HL-60 (cell line): Measurements from ENCODE around the gene LHX4.
A peak's percentile ranks its signal among the peaks of the same experiment; 100 is the strongest.

Source experiments
- DNase-seq, 2 experiments: peaks; one replicate each; pipeline ENCODE4 v3.0.0-alpha.2; 2010 to 2020; ENCODE audit warnings: low read depth in 1 of 2, low spot score in 1 of 2
- H3K27ac ChIP-seq: fragments of 250-450 bp; sonication (Bioruptor Pico); replicated peaks from 2 replicates; pipeline ENCODE4 v1.5.1; 2020; ENCODE audit warnings: mild to moderate bottlenecking, moderate library complexity
- H3K27me3 ChIP-seq: fragments of 250-450 bp; sonication (Bioruptor Pico); 2 replicates; pipeline ENCODE4 v1.5.1; 2021; ENCODE audit warnings: mild to moderate bottlenecking, moderate library complexity; ENCODE audit not compliant: insufficient read depth, poor library complexity, severe bottlenecking
- H3K4me3 ChIP-seq: replicated peaks from 2 replicates; pipeline ENCODE4 v1.5.1; 2011; ENCODE audit warnings: mild to moderate bottlenecking, control low read depth, low read length; ENCODE audit not compliant: insufficient read depth
- GABPA ChIP-seq: IDR thresholded peaks from 2 replicates; pipeline ENCODE4 v1.6.1; 2012; ENCODE audit warnings: low read depth
- POLR2AphosphoS5 ChIP-seq: IDR thresholded peaks from 2 replicates; pipeline ENCODE4 v1.6.1; 2012; ENCODE audit warnings: low read depth
- SPI1 ChIP-seq: IDR thresholded peaks from 2 replicates; pipeline ENCODE4 v1.6.1; 2012; ENCODE audit warnings: low read depth, mild to moderate bottlenecking, borderline replicate concordance
- TF ChIP-seq, protein P1 (sequence below): IDR thresholded peaks from one replicate; pipeline ENCODE4 v1.5.1; 2011; ENCODE audit warnings: low read length, control low read depth, inconsistent platforms; ENCODE audit not compliant: insufficient read depth
- TF ChIP-seq, protein P2 (sequence below): IDR thresholded peaks from 2 replicates; pipeline ENCODE4 v1.6.1; 2012; ENCODE audit warnings: low read depth; ENCODE audit not compliant: insufficient replicate concordance

The LHX4 gene

DNA sequence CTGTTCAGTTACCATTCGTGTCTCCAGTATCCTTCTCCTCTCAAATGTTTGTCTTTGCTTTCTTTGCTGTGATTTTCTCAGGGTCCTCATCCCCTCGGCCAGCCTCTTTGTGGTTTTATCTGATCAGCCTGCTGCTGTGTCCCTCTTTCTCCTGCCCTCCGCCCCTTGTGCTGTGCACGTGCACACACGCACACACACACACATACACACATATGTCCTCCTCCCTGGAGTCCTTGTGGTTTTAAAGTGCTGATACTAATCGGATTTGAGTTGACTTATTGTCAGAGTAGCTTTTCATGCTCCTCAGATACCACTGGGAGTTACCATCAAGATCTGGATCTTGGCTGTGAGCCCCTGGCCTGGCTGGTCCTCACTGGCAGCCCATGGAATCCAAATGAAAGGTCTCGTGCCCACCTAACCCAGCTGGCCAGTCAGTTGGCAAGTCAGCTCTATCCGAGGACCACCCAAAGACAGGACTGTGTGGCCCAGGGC is 41.3 kb upstream of the LHX4 start:
- peak in 1 of 2 experiments; percentile 30 for DNase-seq
- H3K27me3 ChIP-seq, result no peaks in the 10 kb centered on the region
- no peak overlapping the region for H3K4me3 ChIP-seq
- TF ChIP-seq, protein P1, sequence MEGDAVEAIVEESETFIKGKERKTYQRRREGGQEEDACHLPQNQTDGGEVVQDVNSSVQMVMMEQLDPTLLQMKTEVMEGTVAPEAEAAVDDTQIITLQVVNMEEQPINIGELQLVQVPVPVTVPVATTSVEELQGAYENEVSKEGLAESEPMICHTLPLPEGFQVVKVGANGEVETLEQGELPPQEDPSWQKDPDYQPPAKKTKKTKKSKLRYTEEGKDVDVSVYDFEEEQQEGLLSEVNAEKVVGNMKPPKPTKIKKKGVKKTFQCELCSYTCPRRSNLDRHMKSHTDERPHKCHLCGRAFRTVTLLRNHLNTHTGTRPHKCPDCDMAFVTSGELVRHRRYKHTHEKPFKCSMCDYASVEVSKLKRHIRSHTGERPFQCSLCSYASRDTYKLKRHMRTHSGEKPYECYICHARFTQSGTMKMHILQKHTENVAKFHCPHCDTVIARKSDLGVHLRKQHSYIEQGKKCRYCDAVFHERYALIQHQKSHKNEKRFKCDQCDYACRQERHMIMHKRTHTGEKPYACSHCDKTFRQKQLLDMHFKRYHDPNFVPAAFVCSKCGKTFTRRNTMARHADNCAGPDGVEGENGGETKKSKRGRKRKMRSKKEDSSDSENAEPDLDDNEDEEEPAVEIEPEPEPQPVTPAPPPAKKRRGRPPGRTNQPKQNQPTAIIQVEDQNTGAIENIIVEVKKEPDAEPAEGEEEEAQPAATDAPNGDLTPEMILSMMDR, result no peak
- TF ChIP-seq GABPA (no peak), SPI1 (no peak), POLR2AphosphoS5 (no peak)
- TF ChIP-seq, protein P2, sequence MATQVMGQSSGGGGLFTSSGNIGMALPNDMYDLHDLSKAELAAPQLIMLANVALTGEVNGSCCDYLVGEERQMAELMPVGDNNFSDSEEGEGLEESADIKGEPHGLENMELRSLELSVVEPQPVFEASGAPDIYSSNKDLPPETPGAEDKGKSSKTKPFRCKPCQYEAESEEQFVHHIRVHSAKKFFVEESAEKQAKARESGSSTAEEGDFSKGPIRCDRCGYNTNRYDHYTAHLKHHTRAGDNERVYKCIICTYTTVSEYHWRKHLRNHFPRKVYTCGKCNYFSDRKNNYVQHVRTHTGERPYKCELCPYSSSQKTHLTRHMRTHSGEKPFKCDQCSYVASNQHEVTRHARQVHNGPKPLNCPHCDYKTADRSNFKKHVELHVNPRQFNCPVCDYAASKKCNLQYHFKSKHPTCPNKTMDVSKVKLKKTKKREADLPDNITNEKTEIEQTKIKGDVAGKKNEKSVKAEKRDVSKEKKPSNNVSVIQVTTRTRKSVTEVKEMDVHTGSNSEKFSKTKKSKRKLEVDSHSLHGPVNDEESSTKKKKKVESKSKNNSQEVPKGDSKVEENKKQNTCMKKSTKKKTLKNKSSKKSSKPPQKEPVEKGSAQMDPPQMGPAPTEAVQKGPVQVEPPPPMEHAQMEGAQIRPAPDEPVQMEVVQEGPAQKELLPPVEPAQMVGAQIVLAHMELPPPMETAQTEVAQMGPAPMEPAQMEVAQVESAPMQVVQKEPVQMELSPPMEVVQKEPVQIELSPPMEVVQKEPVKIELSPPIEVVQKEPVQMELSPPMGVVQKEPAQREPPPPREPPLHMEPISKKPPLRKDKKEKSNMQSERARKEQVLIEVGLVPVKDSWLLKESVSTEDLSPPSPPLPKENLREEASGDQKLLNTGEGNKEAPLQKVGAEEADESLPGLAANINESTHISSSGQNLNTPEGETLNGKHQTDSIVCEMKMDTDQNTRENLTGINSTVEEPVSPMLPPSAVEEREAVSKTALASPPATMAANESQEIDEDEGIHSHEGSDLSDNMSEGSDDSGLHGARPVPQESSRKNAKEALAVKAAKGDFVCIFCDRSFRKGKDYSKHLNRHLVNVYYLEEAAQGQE, result no peak
- H3K27ac ChIP-seq, result peak overlapping the region; percentile 28

DNA sequence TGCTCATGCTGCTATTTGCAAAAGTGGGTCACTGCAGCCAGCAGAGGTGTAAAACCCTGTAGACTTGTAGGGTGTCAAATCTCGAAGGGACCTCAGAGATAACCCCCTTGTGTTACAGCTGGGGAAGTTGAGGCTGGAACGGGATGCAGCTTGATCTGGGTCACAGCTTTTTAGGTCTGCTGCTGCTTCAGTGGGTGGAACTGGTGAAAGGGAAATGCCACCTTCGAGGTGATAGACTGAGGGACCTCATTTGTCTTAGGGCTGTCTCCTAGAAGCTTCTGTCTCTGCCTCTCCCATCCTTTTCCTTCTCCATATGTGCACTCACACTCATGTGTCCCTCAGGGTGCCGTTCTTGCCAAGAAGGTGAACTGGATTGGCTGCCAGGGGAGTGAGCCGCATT is 40.0 kb upstream of the LHX4 start:
- Histone ChIP-seq H3K4me3 (no peak overlapping the region), H3K27me3 (no peaks in the 10 kb centered on the region), H3K27ac (no peak overlapping the region)
- DNase-seq, result no peak
- TF ChIP-seq POLR2AphosphoS5, result no peak
- TF ChIP-seq, protein P2, result no peak

DNA sequence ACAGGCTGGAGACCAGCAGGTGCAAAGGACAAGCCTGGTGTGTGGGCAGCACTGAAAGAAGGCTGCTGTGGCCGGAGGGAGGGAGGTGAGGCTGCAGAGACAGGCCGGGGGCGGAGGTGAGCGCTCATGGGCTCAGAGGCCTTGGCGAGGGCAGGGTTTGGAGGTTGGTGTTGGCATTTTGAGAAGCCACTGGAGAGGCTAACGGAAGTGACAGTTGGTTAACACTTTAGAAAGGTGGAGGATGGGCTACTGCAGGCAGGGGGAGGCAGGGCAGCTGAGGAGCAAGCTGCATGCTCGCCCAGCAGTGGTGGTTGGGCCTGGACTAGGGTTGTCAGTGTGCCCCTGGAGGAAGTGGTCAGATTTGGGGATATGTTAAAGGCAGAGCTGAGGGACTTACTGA is 37.9 kb upstream of the LHX4 start:
- 0 out of 2 replicates have a peak, but pooled peaks have one; percentile 47 for TF ChIP-seq POLR2AphosphoS5
- TF ChIP-seq, protein P2, result no peak
- TF ChIP-seq GABPA, result no peak
- peak; percentile 22; the same call in 1 of the 2 replicates for TF ChIP-seq SPI1
- TF ChIP-seq, protein P1, result no peak
- no peak overlapping the region for H3K4me3 ChIP-seq
- DNase-seq, result peak in 1 of 2 experiments; percentile 73
- peak overlapping the region; percentile 81 for H3K27ac ChIP-seq
- H3K27me3 ChIP-seq, result no peaks in the 10 kb centered on the region
